ENCODE data around the gene MKNK1.

Gene MKNK1

GRCh38 chr1:46557403-46557802 is 46.7 kb downstream of the MKNK1 start:
- DNase-seq, result peak; percentile 39

DNA sequence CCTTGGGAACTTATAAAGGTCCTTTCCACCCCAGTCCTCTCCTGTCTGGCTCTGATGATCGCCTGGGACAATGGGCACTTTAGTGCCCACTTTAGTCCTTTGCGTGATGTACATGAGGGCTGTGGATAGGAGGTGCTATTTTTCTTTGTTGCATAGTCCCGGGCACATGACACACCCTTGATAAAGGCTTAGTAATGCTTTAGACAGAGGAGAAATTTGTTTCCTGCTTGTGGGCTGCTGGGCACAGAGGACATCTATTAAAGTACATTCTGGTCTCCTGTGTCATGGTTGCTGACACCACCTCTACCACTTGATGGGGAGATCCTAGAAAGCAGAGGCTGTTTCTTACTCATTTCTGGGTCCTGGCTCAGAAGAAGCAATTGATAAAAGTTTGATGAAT is 47.2 kb downstream of the MKNK1 start:
- DNase-seq, result no peak

GRCh38 chr1:46555826-46556619 is 48.0 kb downstream of the MKNK1 start:
- no peak for DNase-seq

- DNase-seq, result no peak
Observed at GRCh38 chr1:46554597-46555381, 49.3 kb downstream of the MKNK1 start.

DNA sequence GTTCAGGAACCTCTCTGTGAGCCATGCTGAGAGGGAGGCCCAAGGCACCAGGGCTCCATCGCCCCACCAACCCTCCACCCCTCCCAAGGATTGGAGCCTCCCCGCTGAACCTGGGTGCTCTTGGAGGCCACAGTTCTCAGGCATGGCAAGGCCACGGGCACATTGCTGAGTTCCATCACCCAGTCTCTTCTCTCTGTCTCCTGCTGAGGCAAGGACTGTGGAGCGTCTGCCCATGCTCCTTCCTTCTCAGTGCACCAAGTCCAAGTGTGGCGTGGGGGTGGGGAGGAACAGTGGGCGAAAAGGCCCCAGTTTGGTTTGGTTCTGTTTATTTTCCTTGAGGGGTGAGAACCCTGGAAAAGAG is 49.9 kb downstream of the MKNK1 start:
- DNase-seq, result no peak

DNA sequence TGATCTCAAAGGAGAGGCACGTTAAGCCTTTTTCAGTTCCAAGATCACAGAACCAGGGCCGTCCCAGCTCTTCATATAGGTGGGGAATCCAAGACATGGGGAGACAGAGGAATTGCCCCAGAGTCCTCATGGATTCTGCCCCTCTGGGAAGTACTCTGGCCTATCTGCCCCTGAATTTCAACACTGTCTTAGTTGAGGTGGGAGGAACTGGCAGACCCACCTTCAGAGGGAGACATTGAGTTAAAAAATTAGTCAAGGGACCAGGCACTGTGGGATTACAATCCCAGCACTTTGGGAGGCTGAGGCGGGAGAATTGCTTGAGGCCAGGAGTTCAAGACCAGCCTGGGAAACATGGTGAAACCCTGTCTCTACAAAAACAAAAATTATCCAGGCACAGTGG is 50.6 kb downstream of the MKNK1 start:
- DNase-seq, result no peak

- no peak for DNase-seq
Observed at GRCh38 chr1:46552357-46553237, 51.5 kb downstream of the MKNK1 start.

DNA sequence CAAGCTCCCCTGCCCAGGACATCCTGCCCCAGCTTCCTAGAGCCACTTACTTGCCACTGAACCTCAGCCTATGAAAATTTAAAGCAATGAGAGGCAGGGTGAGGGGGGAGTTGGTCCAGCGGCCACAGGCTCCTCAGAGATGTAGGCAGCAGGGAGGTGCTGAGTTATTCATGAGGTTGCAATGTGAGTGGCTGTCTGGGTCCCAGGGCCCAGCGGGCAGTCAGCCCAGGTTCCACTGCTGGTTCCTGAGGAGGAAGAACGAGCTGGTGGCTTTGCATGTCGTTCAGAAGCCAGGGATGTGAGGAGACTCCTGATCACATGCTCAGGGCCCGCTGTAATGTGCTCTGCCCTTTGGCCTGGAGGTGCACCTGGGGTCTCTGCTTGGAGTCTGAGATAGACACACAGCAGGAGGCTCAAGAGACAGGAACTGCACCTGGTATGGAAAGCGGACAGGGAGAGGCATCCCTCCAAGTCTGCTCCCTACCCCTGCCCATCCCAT is 52.4 kb downstream of the MKNK1 start, which contains the start of gene KNCN:
KNCN (minus strand) TSS at position 51 of the 499 bp plus-strand sequence. CDS start 432 bp downstream, outside the sequence.
- no peak for DNase-seq

- DNase-seq, result no peak
Observed at GRCh38 chr1:46550751-46551231, 53.3 kb downstream of the MKNK1 start.

- DNase-seq, result peak; percentile 35
Observed at GRCh38 chr1:46549697-46550681, 54.1 kb downstream of the MKNK1 start.

- no peak for DNase-seq
Observed at GRCh38 chr1:46547481-46548383, 56.3 kb downstream of the MKNK1 start.

DNA sequence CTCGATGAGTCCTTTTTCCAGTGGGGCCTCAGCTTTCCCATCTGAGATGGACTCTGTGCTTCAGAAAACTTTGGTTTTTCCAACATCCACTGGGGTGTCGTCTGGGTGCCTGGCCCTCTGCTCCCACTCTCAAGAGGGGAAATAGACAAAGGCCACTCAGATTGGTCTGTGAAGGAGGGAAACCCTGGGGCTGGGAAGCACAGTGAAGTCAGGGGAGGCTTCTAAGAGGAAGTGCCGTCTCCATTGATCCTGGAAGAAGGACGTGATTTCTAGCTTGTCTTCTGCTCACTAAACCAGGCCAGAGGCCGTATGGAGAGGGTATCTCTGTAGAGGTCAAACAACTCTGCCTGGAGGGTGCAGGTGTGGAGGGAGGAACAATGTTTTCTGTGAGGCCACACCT is 57.9 kb downstream of the MKNK1 start:
- no peak for DNase-seq

DNA sequence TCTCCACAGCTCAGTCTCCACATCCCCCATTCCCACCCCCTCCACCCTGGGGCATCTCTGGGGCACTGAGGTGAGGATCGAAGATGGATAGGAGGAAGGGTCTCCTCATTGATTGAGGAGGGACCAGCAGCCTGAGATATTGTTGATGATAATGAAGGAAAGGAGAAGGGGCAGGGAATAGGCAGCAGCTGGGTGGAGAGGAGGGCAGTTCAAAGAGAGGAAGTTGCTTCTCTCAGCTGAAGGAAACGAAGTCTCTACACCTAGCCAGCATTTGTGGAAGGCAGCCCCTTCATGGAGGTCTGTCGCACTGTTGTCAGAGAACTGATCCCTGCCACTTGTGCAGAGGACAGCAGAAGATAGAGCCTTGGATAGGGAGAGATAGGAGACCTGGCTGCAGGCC is 58.3 kb downstream of the MKNK1 start:
- DNase-seq, result no peak

DNA sequence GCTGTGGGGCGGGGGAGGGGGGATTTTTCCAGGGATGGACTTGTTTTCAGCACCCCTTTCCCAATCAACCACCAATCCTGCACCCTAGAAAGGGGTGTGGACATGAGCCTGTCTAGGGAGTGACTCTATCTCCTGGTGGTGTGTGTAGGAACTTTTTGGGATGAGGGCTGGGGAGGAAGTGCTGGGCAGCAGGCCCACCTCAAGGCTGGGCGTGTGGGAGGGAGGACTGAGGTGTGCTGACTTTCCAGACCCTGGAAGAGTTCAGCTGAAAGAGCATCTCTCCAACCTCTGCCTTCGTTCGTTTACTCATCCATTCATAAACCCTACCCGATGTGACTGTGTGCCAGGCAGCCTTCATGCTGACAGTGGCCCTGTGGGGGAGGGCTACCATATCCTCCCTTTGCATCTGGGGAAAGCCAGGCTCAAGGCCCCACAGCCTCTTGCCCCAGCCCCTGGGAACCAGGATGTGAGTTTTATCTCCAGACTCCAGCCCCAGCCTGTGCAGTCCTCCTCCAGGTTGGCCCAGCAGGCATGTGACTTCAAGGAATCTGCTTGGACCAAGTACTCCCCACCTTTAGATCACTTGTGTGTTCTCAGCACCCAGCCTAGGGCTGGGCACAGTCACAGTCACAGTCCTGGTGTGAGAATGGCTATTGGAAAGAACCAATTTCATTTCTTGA is 59.4 kb downstream of the MKNK1 start:
- no peak for DNase-seq

DNA sequence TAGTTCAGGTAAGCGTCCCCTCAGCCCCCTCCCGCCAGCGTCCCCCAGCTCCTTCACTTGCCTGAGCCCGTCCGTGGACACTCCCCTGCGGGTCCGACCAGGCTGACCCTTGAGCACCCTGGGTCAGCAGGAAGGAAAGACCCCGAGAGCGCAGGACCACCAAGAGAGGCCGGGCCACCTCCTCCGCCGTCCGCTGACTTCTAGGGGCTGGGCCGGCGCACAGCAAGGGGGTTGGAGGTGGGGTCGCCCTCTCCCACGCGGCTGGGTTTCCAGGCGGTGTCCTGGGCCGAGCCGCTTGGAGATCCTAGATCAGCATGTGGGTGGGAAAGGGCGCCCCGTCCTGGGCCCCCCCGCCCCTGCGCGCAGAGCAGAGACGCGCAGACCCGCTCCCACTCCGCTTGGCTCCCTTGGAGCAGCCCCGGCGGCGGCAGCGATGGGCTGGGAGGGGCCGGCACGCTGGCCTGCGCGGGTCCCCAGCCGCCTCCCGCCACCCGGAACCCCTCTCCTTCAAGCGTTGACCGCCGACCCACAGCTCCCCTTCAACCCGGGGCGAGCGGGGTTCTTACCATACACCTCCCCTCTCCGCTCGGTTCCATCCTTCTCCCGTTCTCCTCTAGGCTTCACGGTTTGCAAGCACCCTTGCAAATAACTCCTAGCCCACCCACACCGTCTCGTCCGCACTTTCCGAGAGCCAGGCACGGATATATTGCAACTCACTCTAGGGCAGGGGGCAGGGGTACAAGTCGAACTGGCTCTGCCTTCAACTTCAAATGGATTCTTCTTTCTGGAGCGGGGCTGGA is 60.1 kb downstream of the MKNK1 start:
- DNase-seq, result no peak

DNA sequence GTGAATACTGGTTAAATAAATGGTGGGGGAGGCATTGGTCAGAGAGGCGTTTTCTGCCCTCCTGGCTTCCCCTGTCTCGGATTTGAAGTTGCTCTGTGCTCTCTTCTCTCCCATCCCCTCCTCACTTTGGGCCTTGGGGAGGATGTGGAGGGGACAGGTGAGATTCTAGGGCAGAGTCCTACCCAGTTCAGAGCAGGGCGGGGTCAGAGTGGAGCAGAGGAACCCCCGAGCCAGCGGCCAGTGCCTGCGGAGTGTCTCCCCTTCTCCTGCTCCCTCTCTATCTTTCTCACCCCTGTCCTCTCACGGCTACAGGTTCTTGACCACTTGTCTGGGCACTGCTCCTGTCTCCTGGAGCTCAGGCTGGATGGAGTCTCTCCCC is 60.7 kb downstream of the MKNK1 start:
- no peak for DNase-seq

DNA sequence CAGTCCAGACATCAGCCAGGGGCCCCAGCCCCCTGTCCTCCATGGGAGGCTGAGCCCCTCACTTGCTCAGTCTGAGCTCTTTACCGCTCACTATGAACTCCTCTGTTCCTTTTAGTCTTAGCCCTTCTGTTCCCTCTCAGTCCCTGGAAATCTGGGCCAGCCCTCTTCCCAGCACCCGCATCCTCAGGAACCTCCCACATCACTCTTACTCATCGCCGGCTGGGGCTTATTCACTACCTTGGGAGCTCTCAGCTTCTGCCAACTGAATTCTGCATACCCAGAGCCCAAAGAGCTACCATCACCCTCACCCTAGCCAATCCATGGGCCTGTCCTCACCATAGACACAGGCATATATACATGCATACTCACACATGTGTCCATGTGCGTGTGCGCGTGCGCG is 64.1 kb downstream of the MKNK1 start:
- no peak for DNase-seq

DNA sequence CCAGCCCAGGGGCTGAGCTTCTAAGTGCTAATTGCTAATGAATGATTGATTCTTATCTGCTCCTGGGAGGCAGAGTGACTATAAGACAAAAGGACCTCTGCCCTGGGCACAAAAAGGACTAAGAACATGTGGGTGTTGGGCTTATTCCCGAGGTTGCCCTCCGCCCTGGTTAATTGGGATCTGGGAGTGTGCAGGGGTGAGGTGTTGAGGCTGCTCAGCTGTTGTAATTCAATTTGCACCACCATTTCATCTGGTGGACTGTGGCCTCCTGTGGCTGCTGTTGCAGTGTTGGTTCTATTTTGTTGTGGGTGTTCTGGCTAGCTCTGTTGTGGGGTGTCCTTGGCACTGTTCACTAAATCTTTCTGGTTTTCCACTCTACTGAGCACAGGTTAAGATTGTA is 65.9 kb downstream of the MKNK1 start:
- no peak for DNase-seq

- no peak for DNase-seq
Observed at GRCh38 chr1:46537651-46538050, 66.4 kb downstream of the MKNK1 start.
